B cell (primary cell): Measurements from ENCODE around the gene CENPVL2.

Experiments
- EZH2 ChIP-seq: IDR thresholded peaks from 2 replicates; pipeline ENCODE4 v1.6.1; 2012; ENCODE audit warnings: borderline replicate concordance, low read depth, mild to moderate bottlenecking, moderate library complexity, low read length; ENCODE audit not compliant: insufficient read depth, poor library complexity, severe bottlenecking
- TF ChIP-seq, protein P1 (sequence below): fragments of 200-600 bp; IDR thresholded peaks from one replicate; pipeline ENCODE4 v1.8.0; 2022; ENCODE audit warnings: antibody characterized with exemption, mild to moderate bottlenecking

DNA sequence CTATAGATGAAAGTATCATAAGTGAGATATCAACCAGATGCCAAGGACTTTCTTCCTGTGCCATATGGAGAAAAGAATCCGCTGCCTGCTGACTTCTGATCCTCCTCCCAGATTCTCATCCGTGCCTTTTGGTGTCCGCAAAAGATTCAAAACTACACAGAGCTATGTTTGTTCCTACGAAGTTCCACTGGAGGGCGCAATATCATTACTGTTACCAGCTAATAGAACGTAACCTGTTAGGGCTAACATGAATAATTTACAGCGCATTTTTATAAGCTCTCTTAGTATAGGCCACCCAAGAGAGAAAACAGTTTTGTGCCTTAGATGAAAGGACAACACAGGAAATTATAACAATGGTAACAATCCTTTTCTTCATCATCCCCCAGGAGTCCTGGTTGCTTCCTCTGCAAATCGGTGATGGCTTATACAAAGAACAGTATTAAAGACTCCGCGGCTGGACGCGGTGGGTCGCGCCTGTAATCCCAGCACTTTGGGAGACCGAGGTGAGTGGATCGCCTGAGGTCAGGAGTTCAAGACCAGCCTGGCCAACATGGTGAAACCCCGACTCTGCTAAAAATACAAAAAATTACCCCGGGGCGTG is 41.1 kb downstream of the CENPVL2 start:
- TF ChIP-seq, protein P1, sequence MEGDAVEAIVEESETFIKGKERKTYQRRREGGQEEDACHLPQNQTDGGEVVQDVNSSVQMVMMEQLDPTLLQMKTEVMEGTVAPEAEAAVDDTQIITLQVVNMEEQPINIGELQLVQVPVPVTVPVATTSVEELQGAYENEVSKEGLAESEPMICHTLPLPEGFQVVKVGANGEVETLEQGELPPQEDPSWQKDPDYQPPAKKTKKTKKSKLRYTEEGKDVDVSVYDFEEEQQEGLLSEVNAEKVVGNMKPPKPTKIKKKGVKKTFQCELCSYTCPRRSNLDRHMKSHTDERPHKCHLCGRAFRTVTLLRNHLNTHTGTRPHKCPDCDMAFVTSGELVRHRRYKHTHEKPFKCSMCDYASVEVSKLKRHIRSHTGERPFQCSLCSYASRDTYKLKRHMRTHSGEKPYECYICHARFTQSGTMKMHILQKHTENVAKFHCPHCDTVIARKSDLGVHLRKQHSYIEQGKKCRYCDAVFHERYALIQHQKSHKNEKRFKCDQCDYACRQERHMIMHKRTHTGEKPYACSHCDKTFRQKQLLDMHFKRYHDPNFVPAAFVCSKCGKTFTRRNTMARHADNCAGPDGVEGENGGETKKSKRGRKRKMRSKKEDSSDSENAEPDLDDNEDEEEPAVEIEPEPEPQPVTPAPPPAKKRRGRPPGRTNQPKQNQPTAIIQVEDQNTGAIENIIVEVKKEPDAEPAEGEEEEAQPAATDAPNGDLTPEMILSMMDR: peak; percentile 34
- no peak for TF ChIP-seq EZH2
